ENCODE results near the gene HRAS.
"Not testable (repeated sequence)": the region's sequence is repeated elsewhere in the genome, so short reads cannot be mapped to it uniquely, and the experiment has no call there.

The HRAS gene

GRCh38 chr11:520428-521176, 14.8 kb downstream of the HRAS start:
- no peak for DNase-seq (ENCODE audit: low read depth)
- H3K4me3 ChIP-seq (replicated peaks; ENCODE audit: low read depth, low read length): no peak overlapping the region
- no peak for TF ChIP-seq CTCF (IDR thresholded peaks at IDR 0.05; ENCODE audit: low read length, missing control alignments)

- DNase-seq (ENCODE audit: low read depth): peak; percentile 94
- H3K4me3 ChIP-seq (replicated peaks; ENCODE audit: low read depth, low read length): peak overlapping the region; percentile 32
- TF ChIP-seq CTCF (IDR thresholded peaks at IDR 0.05; ENCODE audit: low read length, missing control alignments): peak; percentile 30
Observed at GRCh38 chr11:518463-519202, 16.7 kb downstream of the HRAS start.

GRCh38 chr11:516918-517685, 18.3 kb downstream of the HRAS start:
- not testable (repeated sequence) for H3K4me3 ChIP-seq (replicated peaks; ENCODE audit: low read depth, low read length); DNase-seq (ENCODE audit: low read depth)

GRCh38 chr11:516400-516799, 19.0 kb downstream of the HRAS start:
- no peak for TF ChIP-seq CTCF (IDR thresholded peaks at IDR 0.05; ENCODE audit: low read length, missing control alignments)
- no peak for DNase-seq (ENCODE audit: low read depth)
- no peak overlapping the region for H3K4me3 ChIP-seq (replicated peaks; ENCODE audit: low read depth, low read length)

GRCh38 chr11:515131-515530, 20.2 kb downstream of the HRAS start:
- H3K4me3 ChIP-seq (replicated peaks; ENCODE audit: low read depth, low read length): no peak overlapping the region
- TF ChIP-seq CTCF (IDR thresholded peaks at IDR 0.05; ENCODE audit: low read length, missing control alignments): no peak
- no peak for DNase-seq (ENCODE audit: low read depth)

GRCh38 chr11:514606-515005, 20.8 kb downstream of the HRAS start:
- no peak overlapping the region for H3K4me3 ChIP-seq (replicated peaks; ENCODE audit: low read depth, low read length)
- TF ChIP-seq CTCF (IDR thresholded peaks at IDR 0.05; ENCODE audit: low read length, missing control alignments): no peak
- DNase-seq (ENCODE audit: low read depth): no peak
